Glutamatergic neuron (in vitro differentiated cells): ENCODE results near the gene GPR173. TPM values are rescaled to one million over a fixed set of nuclear protein-coding genes. Genes with fewer than 3 reads are reported as not detected.

Experiments used
- DNase-seq: peaks from one replicate; pipeline ENCODE4 v3.0.0; 2022
- H3K27ac Mint-ChIP-seq: one replicate; pipeline ENCODE4 v1.8.0; 2020; ENCODE audit warnings: mild to moderate bottlenecking, mixed read lengths, inconsistent platforms; ENCODE audit not compliant: unreplicated experiment
- H3K27me3 Mint-ChIP-seq: one replicate; pipeline ENCODE4 v1.8.0; 2020; ENCODE audit warnings: mild to moderate bottlenecking, moderate library complexity, mixed read lengths, inconsistent platforms; ENCODE audit not compliant: unreplicated experiment
- H3K36me3 Mint-ChIP-seq: one replicate; pipeline ENCODE4 v1.8.0; 2020; ENCODE audit warnings: mild to moderate bottlenecking, mixed read lengths, inconsistent platforms; ENCODE audit not compliant: unreplicated experiment
- H3K4me1 Mint-ChIP-seq: one replicate; pipeline ENCODE4 v1.8.0; 2020; ENCODE audit warnings: mild to moderate bottlenecking, low read depth, mixed read lengths, inconsistent platforms; ENCODE audit not compliant: unreplicated experiment
- H3K4me3 Mint-ChIP-seq: one replicate; pipeline ENCODE4 v1.8.0; 2020; ENCODE audit warnings: mild to moderate bottlenecking, mixed read lengths, inconsistent platforms; ENCODE audit not compliant: unreplicated experiment
- H3K9me3 Mint-ChIP-seq: one replicate; pipeline ENCODE4 v1.8.0; 2020; ENCODE audit warnings: mild to moderate bottlenecking, moderate library complexity, mixed read lengths, inconsistent platforms; ENCODE audit not compliant: unreplicated experiment
- long read RNA-seq: library from polyadenylated mRNA; unstranded; transcript quantifications from one replicate; pipeline ENCODE4 v2.0.0, GENCODE V29; 2020; ENCODE audit not compliant: unreplicated experiment
- total RNA-seq: library from RNA; stranded (reverse); fragmentation: NEBNext Ultra II Directional; extraction: Animal tissue kit (Norgen Biotek cat#: 25700); gene quantifications from one replicate; pipeline ENCODE4 v1.2.1, GENCODE V29; 2021; ENCODE audit not compliant: unreplicated experiment
- TF ChIP-seq, protein P1 (sequence below): fragments of 200-600 bp; sonication (generic); IDR thresholded peaks from one replicate; pipeline ENCODE4 v1.5.0; 2021; ENCODE audit not compliant: partially characterized antibody, unreplicated experiment

GPR173 gene, protein sequence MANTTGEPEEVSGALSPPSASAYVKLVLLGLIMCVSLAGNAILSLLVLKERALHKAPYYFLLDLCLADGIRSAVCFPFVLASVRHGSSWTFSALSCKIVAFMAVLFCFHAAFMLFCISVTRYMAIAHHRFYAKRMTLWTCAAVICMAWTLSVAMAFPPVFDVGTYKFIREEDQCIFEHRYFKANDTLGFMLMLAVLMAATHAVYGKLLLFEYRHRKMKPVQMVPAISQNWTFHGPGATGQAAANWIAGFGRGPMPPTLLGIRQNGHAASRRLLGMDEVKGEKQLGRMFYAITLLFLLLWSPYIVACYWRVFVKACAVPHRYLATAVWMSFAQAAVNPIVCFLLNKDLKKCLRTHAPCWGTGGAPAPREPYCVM
- total RNA-seq, result 85.3 TPM
- long read RNA-seq, partial matches to known transcripts, result 0 of 2 reads
- long read RNA-seq, other reads (novel, unspliced or antisense), result 2 of 2 reads

DNA sequence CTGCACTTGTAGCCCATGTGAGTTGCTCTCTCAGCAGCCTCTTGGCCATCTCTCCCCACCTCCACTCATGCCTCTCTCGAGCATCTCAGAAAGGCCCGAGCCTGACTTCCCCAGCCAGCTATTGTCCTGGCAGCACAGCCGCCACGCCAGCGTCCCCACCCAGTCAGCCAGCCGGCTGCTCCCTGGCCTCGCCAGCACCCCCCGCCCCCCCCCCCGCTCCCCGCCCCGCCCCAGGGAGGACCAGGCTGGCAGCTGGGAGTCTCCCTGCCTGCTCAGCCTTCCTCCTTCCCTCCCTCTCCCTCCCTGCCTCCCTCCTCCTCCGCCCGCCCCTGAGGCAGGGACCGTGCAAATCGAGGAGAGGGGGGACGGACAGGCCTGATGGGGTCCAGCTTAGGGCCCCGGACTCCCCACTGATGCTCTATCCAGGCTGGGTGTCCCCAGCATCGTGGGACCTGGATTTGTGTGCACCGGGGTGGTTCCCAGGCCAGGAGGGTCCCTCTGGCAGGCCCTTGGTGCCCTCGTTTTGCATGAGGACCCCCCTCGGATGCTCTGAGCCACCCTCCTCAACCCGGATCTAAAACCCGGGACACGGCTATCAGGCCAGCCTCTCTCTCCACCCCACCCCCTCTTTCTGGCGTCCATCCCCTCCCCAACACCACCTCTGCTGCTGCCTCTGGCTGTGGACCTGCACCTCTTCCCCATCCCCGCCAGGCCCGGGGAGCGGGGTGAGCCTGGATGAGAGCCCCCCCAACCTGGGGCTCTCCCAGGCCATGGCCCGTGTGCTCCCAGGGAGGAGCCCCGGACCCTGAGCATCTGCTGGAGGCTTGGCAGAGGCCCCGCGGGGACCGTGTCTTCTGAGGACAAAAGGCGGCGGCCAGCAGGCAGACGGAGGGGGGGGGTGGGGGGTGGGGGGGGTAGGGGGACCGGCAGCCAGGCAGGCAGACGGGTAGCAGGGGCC, at the start of gene GPR173:
Gene GPR173 (plus strand): TSS at position 621 of the 958 bp plus-strand sequence. CDS start 27,833 bp downstream, outside the sequence.
- Mint-ChIP-seq H3K9me3 (peaks cover 2% of the 10 kb centered on the region), H3K4me1 (peaks cover 7% of the 10 kb centered on the region), H3K4me3 (peak within 1 kb of the TSS; percentile 82), H3K27me3 (no peaks in the 10 kb centered on the region), H3K36me3 (no peaks in the 10 kb centered on the region), H3K27ac (peak within 1 kb of the TSS; percentile 99)
- peak; percentile 74 for DNase-seq
- TF ChIP-seq, protein P1, sequence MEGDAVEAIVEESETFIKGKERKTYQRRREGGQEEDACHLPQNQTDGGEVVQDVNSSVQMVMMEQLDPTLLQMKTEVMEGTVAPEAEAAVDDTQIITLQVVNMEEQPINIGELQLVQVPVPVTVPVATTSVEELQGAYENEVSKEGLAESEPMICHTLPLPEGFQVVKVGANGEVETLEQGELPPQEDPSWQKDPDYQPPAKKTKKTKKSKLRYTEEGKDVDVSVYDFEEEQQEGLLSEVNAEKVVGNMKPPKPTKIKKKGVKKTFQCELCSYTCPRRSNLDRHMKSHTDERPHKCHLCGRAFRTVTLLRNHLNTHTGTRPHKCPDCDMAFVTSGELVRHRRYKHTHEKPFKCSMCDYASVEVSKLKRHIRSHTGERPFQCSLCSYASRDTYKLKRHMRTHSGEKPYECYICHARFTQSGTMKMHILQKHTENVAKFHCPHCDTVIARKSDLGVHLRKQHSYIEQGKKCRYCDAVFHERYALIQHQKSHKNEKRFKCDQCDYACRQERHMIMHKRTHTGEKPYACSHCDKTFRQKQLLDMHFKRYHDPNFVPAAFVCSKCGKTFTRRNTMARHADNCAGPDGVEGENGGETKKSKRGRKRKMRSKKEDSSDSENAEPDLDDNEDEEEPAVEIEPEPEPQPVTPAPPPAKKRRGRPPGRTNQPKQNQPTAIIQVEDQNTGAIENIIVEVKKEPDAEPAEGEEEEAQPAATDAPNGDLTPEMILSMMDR, result no peak

DNA sequence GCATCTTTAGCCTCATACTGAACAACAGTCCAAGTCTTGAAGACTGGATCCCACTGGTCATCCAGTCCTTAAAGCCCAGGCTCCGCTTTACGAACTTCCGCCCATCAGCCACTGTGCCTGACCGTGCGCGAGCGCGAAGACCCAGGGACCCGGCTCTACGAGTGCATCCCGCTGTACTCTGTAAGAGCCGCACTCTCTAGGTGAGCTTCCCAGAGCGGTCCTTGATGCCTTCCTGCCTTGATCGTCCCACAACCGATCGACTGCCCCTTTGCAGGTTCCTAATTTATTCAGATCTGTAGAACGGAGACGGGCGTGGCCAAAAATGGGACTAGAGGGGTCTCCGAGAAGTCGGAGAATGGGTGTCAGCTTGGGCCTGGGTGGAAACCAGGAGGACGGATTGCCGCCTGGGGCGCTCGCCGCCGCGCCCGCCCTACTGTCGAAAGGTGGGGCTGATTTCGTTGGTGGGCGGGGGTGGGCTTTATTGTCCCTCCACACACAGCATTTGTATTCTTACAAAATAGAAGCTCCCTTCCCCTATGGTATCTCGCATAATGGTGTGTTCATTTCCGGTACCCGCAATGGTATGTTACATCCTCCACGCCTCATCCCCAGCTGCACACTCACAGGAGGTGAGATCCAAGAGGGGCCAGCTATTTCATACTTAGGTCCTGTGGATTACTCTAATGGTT, 48.0 kb upstream of the GPR173 start:
- DNase-seq, result no peak
- TF ChIP-seq, protein P1, result no peak
- Mint-ChIP-seq H3K4me3 (no peak overlapping the region), H3K36me3 (no peaks in the 10 kb centered on the region), H3K27me3 (no peaks in the 10 kb centered on the region), H3K4me1 (no peaks in the 10 kb centered on the region), H3K9me3 (no peaks in the 10 kb centered on the region), H3K27ac (no peak overlapping the region)

DNA sequence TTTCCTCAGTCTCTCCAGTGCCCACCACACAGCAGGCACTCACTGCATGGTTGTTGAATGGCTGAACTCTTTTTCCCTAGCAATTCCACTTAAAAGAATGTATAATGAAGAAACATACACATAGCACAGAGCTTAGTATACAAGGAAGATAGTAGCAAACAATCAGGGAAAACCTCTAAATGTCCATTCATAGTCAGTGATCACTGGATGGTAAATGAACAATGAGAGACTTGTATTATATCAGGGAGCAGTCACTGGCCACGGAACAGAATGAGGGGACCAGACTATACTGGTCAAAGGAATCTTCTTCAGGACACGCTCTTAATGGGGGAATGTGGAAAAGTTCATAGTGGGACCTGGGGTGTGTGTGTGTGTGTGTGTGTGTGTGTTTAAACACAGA, 46.6 kb upstream of the GPR173 start:
- Mint-ChIP-seq H3K27me3 (no peaks in the 10 kb centered on the region), H3K4me1 (no peaks in the 10 kb centered on the region), H3K36me3 (no peaks in the 10 kb centered on the region), H3K27ac (no peak overlapping the region), H3K9me3 (no peaks in the 10 kb centered on the region), H3K4me3 (no peak overlapping the region)
- TF ChIP-seq, protein P1, result no peak
- DNase-seq, result no peak

DNA sequence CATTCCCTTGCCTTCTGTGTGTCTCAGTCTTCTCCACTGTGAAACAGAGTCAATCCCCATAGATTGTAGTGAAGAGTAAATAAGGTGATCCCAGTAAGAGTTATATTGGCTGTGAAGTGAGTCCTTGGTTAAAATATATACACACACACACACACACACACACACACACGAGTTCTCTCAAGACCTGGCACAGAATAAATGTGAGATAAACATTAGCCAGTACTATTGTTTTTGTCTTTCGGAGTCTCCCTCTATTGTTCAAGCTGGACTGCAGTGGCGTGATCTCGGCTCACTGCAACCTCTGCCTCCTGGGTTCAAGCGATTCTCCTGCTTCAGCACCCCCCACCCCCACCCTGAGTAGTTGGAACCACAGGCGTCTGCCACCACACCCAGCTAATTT, 45.5 kb upstream of the GPR173 start:
- Mint-ChIP-seq H3K27ac (no peak overlapping the region), H3K4me1 (no peaks in the 10 kb centered on the region), H3K9me3 (no peaks in the 10 kb centered on the region), H3K36me3 (no peaks in the 10 kb centered on the region), H3K27me3 (no peaks in the 10 kb centered on the region), H3K4me3 (no peak overlapping the region)
- TF ChIP-seq, protein P1, result no peak
- no peak for DNase-seq
